ENCODE measurements around the gene COX11.

The COX11 gene

DNA sequence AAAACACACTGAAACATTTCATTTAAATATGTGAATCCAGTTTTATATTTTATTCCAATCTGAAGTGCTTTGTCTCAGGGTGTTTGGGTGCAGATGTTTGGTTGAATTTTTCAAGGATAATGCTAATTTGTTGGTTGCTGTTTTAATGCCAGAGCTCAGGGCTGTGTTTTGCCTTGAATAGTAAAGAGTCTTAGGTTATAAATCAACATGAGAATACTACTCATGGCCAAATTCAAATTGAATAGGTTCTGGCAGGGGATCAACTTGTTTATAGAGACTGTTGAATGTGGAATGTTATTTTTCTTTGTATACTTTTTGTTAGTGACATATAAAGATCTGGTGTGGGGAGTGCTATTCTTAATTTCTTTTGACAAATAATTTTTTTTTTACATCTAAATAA, 49.0 kb downstream of the COX11 start:
- no peak for TF ChIP-seq CTCF (IDR thresholded peaks at IDR 0.05; ENCODE audit: borderline replicate concordance, insufficient read depth, low read depth, low read length)

DNA sequence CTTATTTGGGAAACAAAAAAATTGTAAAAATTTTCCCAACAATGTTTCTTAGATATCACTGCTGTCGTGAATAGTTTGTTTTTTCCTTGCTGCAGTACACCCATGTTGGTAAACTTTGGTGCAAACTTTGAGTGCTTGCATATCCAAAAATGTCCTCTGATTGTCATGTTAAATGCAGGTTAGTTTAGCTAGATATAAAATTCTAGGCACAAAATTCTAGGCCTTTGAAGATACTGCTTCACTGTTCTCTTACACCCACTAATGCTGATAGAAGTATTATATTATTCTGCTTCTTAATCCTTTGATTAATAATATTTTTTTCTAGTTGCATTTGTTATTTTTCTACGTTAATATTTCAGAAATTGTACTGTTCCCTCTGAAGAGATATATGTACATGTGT, 51.7 kb downstream of the COX11 start:
- no peak for TF ChIP-seq CTCF (IDR thresholded peaks at IDR 0.05; ENCODE audit: borderline replicate concordance, insufficient read depth, low read depth, low read length)
- H3K4me3 ChIP-seq (ENCODE audit: low read depth, low read length), result no peak overlapping the region

More for the DNA sequence above, 49.0 kb downstream of the COX11 start:
- no peak overlapping the region for H3K4me3 ChIP-seq (ENCODE audit: low read depth, low read length)

Measured in GM12875 (cell line).